HG02763 (cell line): ENCODE data around the gene RPL13A.
"Not testable (repeated sequence)": the region's sequence is repeated elsewhere in the genome, so short reads cannot be mapped to it uniquely, and the experiment has no call there.

Experiments used
- ATAC-seq: cut with Tn5 transposase; IDR thresholded peaks from one replicate; pipeline ENCODE4 v1.9.1; 2021; ENCODE audit warnings: mild to moderate bottlenecking, moderate library complexity; ENCODE audit not compliant: unreplicated experiment

RPL13A gene

GRCh38 chr19:49487277-49488045 lies at the start of gene RPL13A:
TSS of gene RPL13A (plus strand) at chr19:49487608. CDS start at chr19:49487630, 22 bp downstream.
- ATAC-seq = peak; percentile 94

GRCh38 chr19:49438261-49438660 lies 49.1 kb upstream of the RPL13A start:
- no peak for ATAC-seq

DNA sequence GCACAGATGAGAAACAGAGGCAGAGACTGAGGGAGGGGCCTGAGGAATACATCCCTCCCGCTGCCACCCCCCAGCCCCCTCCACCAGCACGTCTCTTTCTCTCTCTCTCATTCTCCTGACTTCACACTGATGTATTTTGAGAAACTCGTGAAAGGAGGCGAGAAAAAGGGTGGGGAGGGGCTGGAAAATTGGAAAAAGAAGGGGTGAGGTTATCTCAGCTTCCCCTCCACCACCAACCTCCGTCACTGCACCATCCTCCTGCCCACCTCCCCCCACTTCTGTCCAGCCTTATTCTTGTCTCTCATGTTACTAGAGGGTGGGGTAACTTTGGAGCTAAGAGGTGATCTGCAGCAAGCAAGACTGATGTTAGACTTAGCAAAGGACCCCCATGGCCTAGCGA lies 47.6 kb upstream of the RPL13A start:
- ATAC-seq = no peak

DNA sequence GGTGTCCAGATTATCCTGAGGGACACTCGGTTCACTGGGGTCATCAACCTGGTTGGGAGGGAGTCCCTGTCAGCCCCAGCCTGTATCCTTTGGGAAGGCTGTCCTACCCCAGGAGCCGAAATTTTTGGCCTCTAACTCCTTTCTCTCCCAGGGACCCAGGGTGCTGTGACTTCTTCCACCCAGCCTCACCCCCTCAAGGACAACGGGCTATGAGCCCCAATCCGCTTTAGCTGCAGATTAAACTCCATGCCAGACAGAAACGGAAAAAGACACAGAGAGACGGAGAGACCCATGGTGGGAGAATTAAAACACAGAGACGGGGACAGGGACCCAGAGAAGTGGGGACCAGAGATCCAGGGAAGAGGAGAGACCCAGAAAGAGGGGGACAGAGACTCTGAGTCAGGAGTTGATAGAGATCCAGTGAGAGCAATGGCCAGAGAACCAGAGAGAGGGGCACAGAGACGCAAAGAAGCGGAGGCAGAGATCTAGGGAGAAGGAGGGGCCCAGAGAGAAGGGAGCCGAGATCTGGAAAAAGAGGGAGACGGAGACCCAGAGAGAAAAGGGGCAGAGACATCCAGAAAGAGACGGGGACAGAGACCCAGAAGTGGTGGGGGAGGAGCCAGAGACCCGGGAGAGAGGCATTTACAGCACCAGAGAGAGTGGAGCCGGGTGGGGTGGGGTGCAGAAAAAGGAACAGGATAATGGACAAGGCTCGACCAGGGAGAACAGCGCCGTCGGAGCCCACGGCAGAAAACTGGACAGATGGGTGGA lies 46.8 kb upstream of the RPL13A start:
- no peak for ATAC-seq

DNA sequence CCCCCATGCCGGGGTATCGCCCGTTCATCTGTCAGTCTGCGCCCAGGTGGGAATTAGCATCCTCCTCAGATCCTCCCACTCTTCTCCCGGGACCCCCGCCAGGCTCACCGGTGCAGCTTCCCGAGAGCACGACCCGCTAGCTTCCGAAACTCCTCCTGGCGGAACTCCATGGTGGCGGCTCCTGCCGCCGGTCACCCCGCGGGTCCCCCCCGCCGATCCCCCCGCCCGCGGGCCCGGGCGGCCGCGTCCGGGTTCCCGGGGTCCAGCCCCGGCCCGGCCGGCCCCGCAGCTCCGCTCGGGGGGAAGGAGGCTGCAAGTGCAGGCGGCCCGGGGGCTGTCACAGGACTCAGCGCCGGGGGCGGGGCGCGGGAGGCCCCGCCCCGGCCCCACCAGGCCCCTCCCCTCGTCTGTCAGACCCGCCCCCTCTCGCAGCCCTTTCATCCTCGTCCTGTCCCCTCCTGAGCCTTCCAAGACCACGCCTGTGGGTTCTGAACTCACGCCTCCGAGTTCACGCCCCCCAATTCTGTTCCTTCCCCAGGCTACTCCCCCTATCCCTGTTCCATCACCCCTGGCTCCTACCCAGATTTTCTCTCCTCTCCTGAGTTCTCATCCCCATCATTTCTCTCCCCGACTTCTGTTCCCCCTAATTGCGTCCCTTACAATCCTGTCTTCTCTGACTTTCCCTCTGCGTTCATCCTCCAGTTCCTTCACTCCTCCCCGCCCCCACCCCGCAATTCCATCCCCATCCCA lies 46.0 kb upstream of the RPL13A start, which contains the start of gene SLC17A7:
SLC17A7 (minus strand) TSS at position 318 of the 750 bp plus-strand sequence; CDS start at position 170, 148 bp downstream.
- ATAC-seq = no peak

- ATAC-seq = no peak
Observed at GRCh38 chr19:49441960-49442350, 45.5 kb upstream of the RPL13A start.

GRCh38 chr19:49442354-49442753 lies 45.1 kb upstream of the RPL13A start:
- ATAC-seq = no peak

GRCh38 chr19:49442771-49443365 lies 44.5 kb upstream of the RPL13A start:
- no peak for ATAC-seq

DNA sequence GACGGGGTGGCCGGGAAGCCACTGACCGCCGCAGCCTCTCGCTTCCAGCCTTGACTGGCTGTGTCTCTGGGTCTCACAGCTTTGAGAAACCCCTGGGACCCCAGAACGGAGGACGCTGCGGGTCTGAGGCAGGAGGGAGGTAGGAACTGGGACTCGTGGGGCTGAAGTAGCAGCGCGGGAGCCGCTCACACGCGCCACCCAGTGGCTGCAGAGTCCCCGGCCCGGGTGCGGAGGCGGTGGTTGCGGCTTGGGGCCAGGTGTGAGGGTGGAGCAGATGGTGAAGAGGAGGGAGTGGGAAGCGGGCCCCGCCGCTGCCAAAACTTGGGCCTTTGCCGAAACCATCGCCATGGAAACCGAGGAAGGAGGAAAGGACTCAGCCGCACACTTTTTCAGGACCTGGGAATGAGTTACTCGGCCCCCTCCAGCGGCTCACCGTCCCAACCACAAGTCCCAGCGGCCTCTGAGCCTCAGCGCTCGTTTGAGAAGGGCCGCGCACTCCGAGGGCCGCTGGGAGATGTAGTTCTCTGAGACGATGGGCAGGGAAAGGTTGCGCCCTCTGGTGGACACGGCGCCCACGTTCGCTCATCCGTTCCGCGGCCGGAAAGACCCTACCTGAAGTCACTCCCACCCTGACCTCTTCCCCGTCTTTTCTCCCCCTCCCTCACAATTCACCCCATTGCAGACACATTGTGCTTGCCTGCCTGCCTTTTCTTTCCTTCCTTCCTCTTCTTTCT lies 43.9 kb upstream of the RPL13A start:
- peak; percentile 79 for ATAC-seq

GRCh38 chr19:49444100-49444700 lies 43.2 kb upstream of the RPL13A start:
- not testable (repeated sequence) for ATAC-seq

DNA sequence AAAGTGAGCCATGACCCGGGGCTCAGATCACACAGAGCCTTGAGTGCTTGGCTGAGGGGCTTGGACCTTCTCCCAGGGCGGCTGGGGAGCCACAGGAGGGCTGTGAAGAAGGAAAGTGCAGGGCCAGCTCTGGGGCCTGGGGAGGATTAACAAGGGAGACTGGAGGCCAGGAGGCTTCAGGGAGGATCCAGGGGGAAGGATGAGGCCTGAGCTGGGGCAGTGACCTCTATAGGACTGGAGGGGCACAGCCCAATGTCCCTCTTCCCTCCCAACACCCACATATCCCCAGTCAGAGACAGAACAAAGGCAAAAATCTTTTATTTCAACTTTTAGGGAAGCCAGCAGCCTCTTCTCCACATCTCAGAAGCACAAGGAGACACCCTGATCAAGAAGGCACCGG lies 41.4 kb upstream of the RPL13A start:
- no peak for ATAC-seq

GRCh38 chr19:49447485-49448431 lies 39.6 kb upstream of the RPL13A start:
- ATAC-seq = no peak

GRCh38 chr19:49448432-49448786 lies 39.0 kb upstream of the RPL13A start:
- no peak for ATAC-seq

GRCh38 chr19:49450405-49450804 lies 37.0 kb upstream of the RPL13A start:
- ATAC-seq = no peak

DNA sequence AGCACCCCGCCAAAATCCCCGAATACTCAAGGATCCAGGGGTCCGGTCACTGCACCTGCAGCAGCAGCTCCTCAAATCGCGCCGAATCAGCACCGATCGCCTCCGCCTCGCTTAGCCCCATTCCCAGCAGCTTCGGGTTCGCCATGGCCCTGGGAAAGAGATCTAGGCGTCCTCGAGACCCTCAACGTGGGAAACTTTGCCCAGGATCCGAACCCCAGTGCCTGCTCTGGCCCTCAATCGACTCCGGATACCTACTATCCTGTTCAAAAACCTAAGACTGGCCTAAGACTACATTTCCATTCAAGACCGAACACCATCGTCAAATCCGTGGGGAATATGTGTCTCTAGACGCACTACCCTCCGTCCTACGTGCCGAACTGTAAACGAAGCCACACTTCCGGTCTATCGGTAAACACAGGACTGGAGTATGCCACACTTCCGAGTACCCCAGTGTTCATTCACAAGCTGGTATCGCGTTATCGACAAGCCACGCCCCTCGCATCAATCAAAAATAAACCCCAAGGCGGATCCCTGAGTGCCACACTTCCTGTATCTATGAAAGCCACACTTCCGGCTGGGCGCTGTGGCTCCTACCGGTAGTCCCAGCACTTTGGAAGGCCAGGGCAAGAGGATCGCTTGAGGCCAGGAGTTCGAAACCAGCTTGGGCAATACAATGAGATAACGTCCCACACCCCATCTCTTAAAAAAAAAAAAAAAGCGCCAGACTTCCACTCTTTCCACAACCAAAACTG lies 35.8 kb upstream of the RPL13A start, which contains the start of gene PIH1D1:
PIH1D1 (minus strand) TSS at position 385 of the 752 bp plus-strand sequence; CDS start at position 145, 240 bp downstream.
- peak; percentile 63 for ATAC-seq

DNA sequence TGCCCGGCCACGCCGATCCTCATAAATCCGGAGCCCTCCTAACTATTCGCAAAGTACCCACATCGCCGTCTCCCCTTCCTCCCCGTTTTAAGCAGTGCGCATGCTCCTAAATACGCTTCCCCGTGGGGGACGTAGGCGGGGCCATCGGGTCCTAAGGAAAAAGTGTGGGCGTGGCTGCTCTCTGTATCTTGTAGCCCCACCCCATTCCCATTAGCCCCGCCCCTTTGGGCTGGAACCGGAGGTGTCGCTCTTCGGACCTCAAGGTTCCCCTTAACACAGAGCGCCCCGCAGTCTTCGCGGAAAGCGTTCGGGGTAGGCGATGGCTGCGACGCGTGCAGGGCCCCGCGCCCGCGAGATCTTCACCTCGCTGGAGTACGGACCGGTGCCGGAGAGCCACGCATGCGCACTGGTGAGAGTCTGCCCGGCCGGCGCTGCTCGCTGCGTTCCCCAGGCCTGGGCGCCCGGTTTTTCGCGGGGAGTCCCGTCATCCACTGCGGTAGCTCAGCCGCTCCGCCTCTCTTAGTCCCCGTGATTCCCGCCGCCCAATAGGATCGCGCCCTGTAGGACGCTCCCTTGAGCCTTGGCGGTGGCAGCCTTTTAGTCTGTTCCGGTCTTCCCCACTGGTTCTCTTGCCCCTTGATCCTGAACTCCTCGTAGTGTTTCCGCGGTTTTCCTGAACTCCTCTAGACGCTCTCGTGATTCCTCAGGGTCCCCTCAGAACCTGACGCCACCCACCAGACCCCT lies 34.2 kb upstream of the RPL13A start, which contains the start of gene ALDH16A1:
ALDH16A1 (plus strand) TSS at position 213 of the 744 bp plus-strand sequence; CDS start at position 320, 107 bp downstream.
- ATAC-seq = peak; percentile 85

- ATAC-seq = no peak
Observed at GRCh38 chr19:49453757-49454240, 33.6 kb upstream of the RPL13A start.
